H1 (cell line): ENCODE measurements around the gene ADGRF1.
A peak's percentile ranks its signal among the peaks of the same experiment; 100 is the strongest.
"Not testable (repeated sequence)": the region's sequence is repeated elsewhere in the genome, so short reads cannot be mapped to it uniquely, and the experiment has no call there.

ENCODE experiments used
- CHD2 ChIP-seq: IDR thresholded peaks from 2 replicates; pipeline ENCODE4 v1.6.1; 2012; ENCODE audit warnings: low read length, improper control_type of control experiment
- EZH2 ChIP-seq: fragments of 200-600 bp; sonication (generic); IDR thresholded peaks from 2 replicates; pipeline ENCODE4 v1.7.1; 2012; ENCODE audit warnings: low read depth, mild to moderate bottlenecking, moderate library complexity, low read length, inconsistent platforms; ENCODE audit not compliant: severe bottlenecking
- GTF2F1 ChIP-seq: IDR thresholded peaks from 2 replicates; pipeline ENCODE4 v1.6.1; 2012; ENCODE audit warnings: low read depth, low read length, improper control_type of control experiment, borderline replicate concordance
- NRF1 ChIP-seq: IDR thresholded peaks from 2 replicates; pipeline ENCODE4 v1.6.1; 2011; ENCODE audit warnings: mild to moderate bottlenecking, low read depth, low read length, improper control_type of control experiment
- POLR2A ChIP-seq, 2 experiments: IDR thresholded peaks; 1 replicate in 1 of 2; 2 replicates in 1 of 2; pipeline ENCODE4 v1.6.1; 2011; ENCODE audit warnings: low read depth in 2 of 2, low read length in 2 of 2, mild to moderate bottlenecking in 2 of 2; ENCODE audit errors: control extremely low read depth in 1 of 2
- SIN3A ChIP-seq, 2 experiments: IDR thresholded peaks in 1 of 2; conservative IDR thresholded peaks in 1 of 2; 2 replicates each; pipeline ENCODE4 v1.6.1; 2011 to 2012; ENCODE audit warnings: low read length in 2 of 2, improper control_type of control experiment in 1 of 2, low read depth in 1 of 2, mild to moderate bottlenecking in 1 of 2
- TAF1 ChIP-seq: IDR thresholded peaks from 2 replicates; pipeline ENCODE4 v1.6.1; 2011; ENCODE audit warnings: mild to moderate bottlenecking, low read depth, low read length
- TEAD4 ChIP-seq: IDR thresholded peaks from 2 replicates; pipeline ENCODE4 v1.6.1; 2012; ENCODE audit warnings: low read depth, low read length, inconsistent platforms, mixed read lengths
- ZNF274 ChIP-seq: IDR thresholded peaks from 2 replicates; pipeline ENCODE4 v1.7.0; 2012; ENCODE audit warnings: low read length, borderline replicate concordance; ENCODE audit errors: extremely low read depth
- TF ChIP-seq, protein P1 (sequence below), 3 experiments: IDR thresholded peaks; 1 replicate in 2 of 3; 2 replicates in 1 of 3; pipeline versions ENCODE4 v1.5.1 to v1.6.1; 2011; ENCODE audit warnings: low read length in 3 of 3, mild to moderate bottlenecking in 3 of 3, inconsistent platforms in 2 of 3, low read depth in 1 of 3, moderate library complexity in 1 of 3; ENCODE audit not compliant: insufficient read depth in 1 of 3; ENCODE audit errors: control extremely low read depth in 1 of 3
- TF ChIP-seq, protein P2 (sequence below): IDR thresholded peaks from 2 replicates; pipeline ENCODE4 v1.6.1; 2012; ENCODE audit warnings: inconsistent platforms

DNA sequence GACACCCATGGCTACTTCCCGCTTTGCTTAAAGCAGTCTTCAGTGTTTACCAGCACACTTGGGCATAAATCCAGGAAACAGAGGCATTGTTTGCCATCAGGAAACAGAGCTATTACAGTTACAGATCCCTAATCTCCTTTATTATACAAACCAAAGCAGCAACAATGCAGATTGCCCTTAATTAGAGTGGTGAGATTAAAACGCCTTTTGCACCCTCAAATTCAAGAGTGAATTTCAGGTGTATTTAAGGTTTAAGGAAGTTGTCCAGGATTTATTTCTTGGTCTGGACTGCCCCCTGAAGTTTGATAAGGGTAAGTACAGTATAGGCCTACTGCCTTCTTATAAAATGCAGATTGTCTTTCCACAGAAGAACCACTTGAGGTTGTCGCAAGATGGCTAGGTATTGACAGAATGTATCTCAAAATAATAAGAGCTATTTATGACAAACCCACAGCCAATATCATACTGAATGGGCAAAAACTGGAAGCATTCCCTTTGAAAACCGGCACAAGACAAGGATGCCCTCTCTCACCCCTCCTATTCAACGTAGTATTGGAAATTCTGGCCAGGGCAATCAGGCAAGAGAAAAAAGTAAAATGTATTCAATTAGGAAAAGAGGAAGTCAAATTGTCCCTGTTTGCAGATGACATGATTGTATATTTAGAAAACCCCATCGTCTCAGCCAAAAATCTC is 51.2 kb downstream of the ADGRF1 start:
- TF ChIP-seq, protein P1, sequence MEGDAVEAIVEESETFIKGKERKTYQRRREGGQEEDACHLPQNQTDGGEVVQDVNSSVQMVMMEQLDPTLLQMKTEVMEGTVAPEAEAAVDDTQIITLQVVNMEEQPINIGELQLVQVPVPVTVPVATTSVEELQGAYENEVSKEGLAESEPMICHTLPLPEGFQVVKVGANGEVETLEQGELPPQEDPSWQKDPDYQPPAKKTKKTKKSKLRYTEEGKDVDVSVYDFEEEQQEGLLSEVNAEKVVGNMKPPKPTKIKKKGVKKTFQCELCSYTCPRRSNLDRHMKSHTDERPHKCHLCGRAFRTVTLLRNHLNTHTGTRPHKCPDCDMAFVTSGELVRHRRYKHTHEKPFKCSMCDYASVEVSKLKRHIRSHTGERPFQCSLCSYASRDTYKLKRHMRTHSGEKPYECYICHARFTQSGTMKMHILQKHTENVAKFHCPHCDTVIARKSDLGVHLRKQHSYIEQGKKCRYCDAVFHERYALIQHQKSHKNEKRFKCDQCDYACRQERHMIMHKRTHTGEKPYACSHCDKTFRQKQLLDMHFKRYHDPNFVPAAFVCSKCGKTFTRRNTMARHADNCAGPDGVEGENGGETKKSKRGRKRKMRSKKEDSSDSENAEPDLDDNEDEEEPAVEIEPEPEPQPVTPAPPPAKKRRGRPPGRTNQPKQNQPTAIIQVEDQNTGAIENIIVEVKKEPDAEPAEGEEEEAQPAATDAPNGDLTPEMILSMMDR (IDR thresholded peaks at IDR 0.05; ENCODE audit: control extremely low read depth in 1 of 3, insufficient read depth in 1 of 3, low read depth in 1 of 3, low read length in 3 of 3): peak in 2 of 3 experiments; percentile 60 to 64; a peak in 2 of 4 replicates
- not testable (repeated sequence) for TF ChIP-seq ZNF274; CHD2; TAF1; POLR2A (IDR thresholded peaks at IDR 0.05; ENCODE audit: control extremely low read depth in 1 of 2, low read depth in 2 of 2, low read length in 2 of 2); TEAD4; NRF1; EZH2; SIN3A (conservative IDR thresholded peaks at IDR 0.05 in 1 of 2, IDR thresholded peaks at IDR 0.05 in 1 of 2; ENCODE audit: low read depth in 1 of 2, low read length in 2 of 2); GTF2F1
- TF ChIP-seq, protein P2, sequence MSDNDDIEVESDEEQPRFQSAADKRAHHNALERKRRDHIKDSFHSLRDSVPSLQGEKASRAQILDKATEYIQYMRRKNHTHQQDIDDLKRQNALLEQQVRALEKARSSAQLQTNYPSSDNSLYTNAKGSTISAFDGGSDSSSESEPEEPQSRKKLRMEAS: not testable (repeated sequence)
